K562 (cell line): Measurements from ENCODE around the gene HEXD. TPM values are rescaled to one million over a fixed set of nuclear protein-coding genes. Genes with fewer than 3 reads are reported as not detected.
A peak's percentile ranks its signal among the peaks of the same experiment; 100 is the strongest.

Experiments
- ATF7 ChIP-seq: fragments of 450-650 bp; IDR thresholded peaks from 2 replicates; pipeline ENCODE4 v1.7.1; 2014; ENCODE audit warnings: mild to moderate bottlenecking, moderate library complexity
- CBFA2T3 ChIP-seq: fragments of 450-650 bp; IDR thresholded peaks from 2 replicates; pipeline ENCODE4 v1.6.1; 2017
- CCNT2 ChIP-seq: IDR thresholded peaks from 2 replicates; pipeline ENCODE4 v1.6.1; 2011; ENCODE audit warnings: borderline replicate concordance, low read depth, mild to moderate bottlenecking, moderate library complexity, mixed read lengths, low read length; ENCODE audit not compliant: insufficient read length; ENCODE audit errors: extremely low read depth
- GABPA ChIP-seq: fragments of 200-800 bp; sonication (Bioruptor generic); conservative IDR thresholded peaks from 2 replicates; pipeline ENCODE4 v1.6.1; 2016; ENCODE audit warnings: low read depth, missing genetic modification characterization, missing compliant biosample characterization
- GATAD2B ChIP-seq: fragments of 450-650 bp; IDR thresholded peaks from 2 replicates; pipeline ENCODE4 v1.6.1; 2017; ENCODE audit warnings: mild to moderate bottlenecking, borderline replicate concordance
- GTF2B ChIP-seq: IDR thresholded peaks from 2 replicates; pipeline ENCODE4 v1.6.1; 2011; ENCODE audit not compliant: insufficient read length; ENCODE audit errors: extremely low read depth
- KAT8 ChIP-seq: fragments of 450-650 bp; IDR thresholded peaks from 2 replicates; pipeline ENCODE4 v1.6.1; 2016; ENCODE audit warnings: low read depth, mild to moderate bottlenecking
- KDM5B ChIP-seq: fragments of 200-600 bp; sonication (generic); IDR thresholded peaks from 2 replicates; pipeline ENCODE4 v1.6.1; 2012; ENCODE audit warnings: low read depth, mild to moderate bottlenecking, moderate library complexity, low read length, control low read depth, inconsistent platforms; ENCODE audit not compliant: insufficient replicate concordance
- MBD2 ChIP-seq: sonication (generic); IDR thresholded peaks from 2 replicates; pipeline ENCODE4 v1.6.1; 2016; ENCODE audit warnings: low read depth, borderline replicate concordance
- MED1 ChIP-seq: sonication (generic); formaldehyde crosslinking; IDR thresholded peaks from 2 replicates; pipeline ENCODE4 v1.8.1; 2023; ENCODE audit warnings: missing genetic modification reagents, borderline replicate concordance
- POLR2H ChIP-seq: IDR thresholded peaks from 2 replicates; pipeline ENCODE4 v1.6.1; 2016; ENCODE audit warnings: missing genetic modification characterization, low read depth, mild to moderate bottlenecking, control low read depth, missing compliant biosample characterization, moderate library complexity
- POU5F1 ChIP-seq: fragments of 150-350 bp; IDR thresholded peaks from 2 replicates; pipeline ENCODE4 v1.6.1; 2014; ENCODE audit warnings: borderline replicate concordance, low read length, low read depth, mild to moderate bottlenecking; ENCODE audit not compliant: partially characterized antibody
- PRMT5 ChIP-seq: sonication (generic); formaldehyde crosslinking; IDR thresholded peaks from 2 replicates; pipeline ENCODE4 v1.5.0; 2020; ENCODE audit warnings: missing genetic modification reagents
- YY1 ChIP-seq, 3 experiments: IDR thresholded peaks; 2 replicates each; pipeline ENCODE4 v1.6.1; 2011; ENCODE audit warnings: low read length in 2 of 3, mild to moderate bottlenecking in 2 of 3, moderate library complexity in 2 of 3, borderline replicate concordance in 1 of 3, control low read depth in 1 of 3, low read depth in 1 of 3; ENCODE audit not compliant: insufficient read depth in 3 of 3, insufficient replicate concordance in 2 of 3, control insufficient read depth in 1 of 3, insufficient read length in 1 of 3; ENCODE audit errors: extremely low read depth in 1 of 3
- ZBTB1 ChIP-seq: sonication (generic); formaldehyde crosslinking; IDR thresholded peaks from 2 replicates; pipeline ENCODE4 v1.8.1; 2023; ENCODE audit warnings: missing genetic modification reagents, low read depth, mild to moderate bottlenecking, borderline replicate concordance
- ZBTB9 ChIP-seq: fragments of 450-650 bp; formaldehyde crosslinking; IDR thresholded peaks from 2 replicates; pipeline ENCODE4 v1.4.0; 2020; ENCODE audit warnings: mild to moderate bottlenecking, moderate library complexity
- ZNF592 ChIP-seq: fragments of 450-650 bp; IDR thresholded peaks from 2 replicates; pipeline ENCODE4 v1.6.1; 2017; ENCODE audit warnings: antibody characterized with exemption, mild to moderate bottlenecking
- ZNF740 ChIP-seq, 3 experiments: fragments of 200-800 bp in 1 of 3; sonication (Bioruptor generic) in 1 of 3; sonication (generic) in 1 of 3; formaldehyde crosslinking in 1 of 3; IDR thresholded peaks; 2 replicates each; pipeline versions ENCODE4 v1.6.1 to v1.8.0; 2016 to 2022; ENCODE audit warnings: mild to moderate bottlenecking in 2 of 3, missing compliant biosample characterization in 2 of 3, missing genetic modification characterization in 2 of 3, missing genetic modification reagents in 1 of 3
- polyA plus RNA-seq, 8 experiments: library from polyadenylated mRNA; depleted of rRNA in 4 of 8; stranded (reverse) in 5 of 8; unstranded in 3 of 8; fragments of >200 nt; fragmentation: Nextera tagmentation in 2 of 8; fragmentation: Illumina TruSeq in 1 of 8; extraction: Ambion mirVana in 2 of 8; extraction: Trizol in 1 of 8; gene quantifications; 2 replicates each; pipeline versions ENCODE4 v1.2.1 to v1.2.3, GENCODE V29; 2011 to 2014; ENCODE audit warnings: inconsistent platforms in 1 of 8, missing spikeins in 1 of 8
- total RNA-seq, 7 experiments: library from RNA; depleted of rRNA in 6 of 7; stranded (reverse); fragments of >200 nt in 6 of 7; fragmentation: Illumina TruSeq in 2 of 7; extraction: Trizol in 2 of 7; gene quantifications; 2 replicates each; pipeline versions ENCODE4 v1.2.1 to v1.2.3, GENCODE V29; 2011 to 2021; ENCODE audit warnings: low replicate concordance in 1 of 7

Gene HEXD
- total and polyA plus RNA-seq, 9 of the 15 experiments (the other 6 are each of a cell fraction or from before 2014, with no cell fraction given) = 1.0 to 25.3 (median 10.0) TPM

GRCh38 chr17:82458179-82458884 lies 40.2 kb downstream of the HEXD start, which contains the start of gene NARF (continued):
- TF ChIP-seq ZNF740 (CRISPR knock-in tag; IDR thresholded peaks at IDR 0.05) (peak; percentile 73), ZNF740 (tag; IDR thresholded peaks at IDR 0.05) (no peak), ATF7 (peak; percentile 95), ZBTB9 (peak; percentile 87; the same call in 1 of the 2 replicates), ZNF592 (peak; percentile 19; the same call in 1 of the 2 replicates), YY1 (IDR thresholded peaks at IDR 0.05; ENCODE audit: borderline replicate concordance in 1 of 3, control insufficient read depth in 1 of 3, extremely low read depth in 1 of 3, insufficient read depth in 3 of 3, insufficient read length in 1 of 3, insufficient replicate concordance in 2 of 3, low read depth in 1 of 3, low read length in 2 of 3) (peak; percentile 94 to 99 (median 97)), GTF2B (no peak), MED1 (no peak), PRMT5 (no peak), KDM5B (peak; percentile 95), GATAD2B (0 out of 2 replicates have a peak, but pooled peaks have one; percentile 53), ZBTB1 (peak; percentile 87), POLR2H (tag) (peak; percentile 96), KAT8 (no peak), CBFA2T3 (0 out of 2 replicates have a peak, but pooled peaks have one; percentile 2), MBD2 (peak; percentile 95), CCNT2 (peak; percentile 86), POU5F1 (no peak), GABPA (tag) (peak; percentile 83)
